HK-2 (cell line): ENCODE measurements around the gene XCR1.
"Not testable (repeated sequence)": the region's sequence is repeated elsewhere in the genome, so short reads cannot be mapped to it uniquely, and the experiment has no call there.

Experiments used
- DNase-seq: peaks from one replicate; pipeline ENCODE4 v3.0.0-alpha.2; 2018; ENCODE audit not compliant: unreplicated experiment

XCR1 gene

GRCh38 chr3:46006238-46007032 lies 20.8 kb downstream of the XCR1 start:
- no peak for DNase-seq

GRCh38 chr3:46003706-46004105 lies 23.6 kb downstream of the XCR1 start:
- DNase-seq, result not testable (repeated sequence)

GRCh38 chr3:46001178-46001577 lies 26.1 kb downstream of the XCR1 start:
- no peak for DNase-seq

- DNase-seq, result no peak
Observed at GRCh38 chr3:45997942-45998341, 29.3 kb downstream of the XCR1 start.

GRCh38 chr3:45997499-45997898 lies 29.8 kb downstream of the XCR1 start:
- DNase-seq, result not testable (repeated sequence)

GRCh38 chr3:45995236-45996192 lies 31.8 kb downstream of the XCR1 start, which contains the start of gene FYCO1:
Gene FYCO1, minus strand, starts transcription at chr3:45995824. Its CDS starts 10,914 bp downstream, at chr3:45984910.
- DNase-seq, result peak; percentile 83

GRCh38 chr3:45994419-45995235 lies 32.7 kb downstream of the XCR1 start:
- no peak for DNase-seq

- no peak for DNase-seq
Observed at GRCh38 chr3:45993421-45994027, 33.8 kb downstream of the XCR1 start.

- no peak for DNase-seq
Observed at GRCh38 chr3:45992821-45993221, 34.5 kb downstream of the XCR1 start.

GRCh38 chr3:45992133-45992729 lies 35.1 kb downstream of the XCR1 start:
- DNase-seq, result no peak

- DNase-seq, result no peak
Observed at GRCh38 chr3:45991341-45991740, 35.9 kb downstream of the XCR1 start.

GRCh38 chr3:45990181-45990580 lies 37.1 kb downstream of the XCR1 start:
- DNase-seq, result no peak

- no peak for DNase-seq
Observed at GRCh38 chr3:45988804-45989203, 38.5 kb downstream of the XCR1 start.

GRCh38 chr3:45988362-45988761 lies 38.9 kb downstream of the XCR1 start:
- DNase-seq, result no peak

GRCh38 chr3:45987368-45988291 lies 39.7 kb downstream of the XCR1 start:
- no peak for DNase-seq

- peak; percentile 45 for DNase-seq
Observed at GRCh38 chr3:45986303-45986982, 40.8 kb downstream of the XCR1 start.

- no peak for DNase-seq
Observed at GRCh38 chr3:45985532-45986302, 41.6 kb downstream of the XCR1 start.
